WTC11 (cell line): Measurements from ENCODE around the gene CUL1. TPM values are rescaled to one million over a fixed set of nuclear protein-coding genes. Genes with fewer than 3 reads are reported as not detected.

ENCODE experiments used
- ATAC-seq: fragments of 200-7000 bp; cut with Tn5 transposase; 2 replicates; pipeline ENCODE4 v1.10.0; 2021; ENCODE audit warnings: mild to moderate bottlenecking, moderate library complexity
- CTCF ChIA-PET: fragments of 300-600 bp; sonication (Branson Sonifier 250); formaldehyde crosslinking; loops from one replicate; lab custom pipeline; 2021; ENCODE audit warnings: antibody characterized with exemption; lab: Charles Lee
- POLR2A ChIA-PET: fragments of 350-600 bp; sonication (Branson Sonifier 250); formaldehyde crosslinking; loops from one replicate; lab custom pipeline; 2021; ENCODE audit warnings: antibody characterized with exemption; lab: Charles Lee
- DNase-seq: peaks from one replicate; pipeline ENCODE4 v3.0.0; 2021; ENCODE audit warnings: low spot score
- H3K27ac Mint-ChIP-seq: 2 replicates; pipeline ENCODE4 v1.8.0; 2021; ENCODE audit warnings: mixed read lengths
- H3K27me3 Mint-ChIP-seq: 2 replicates; pipeline ENCODE4 v1.8.0; 2021; ENCODE audit warnings: low read depth, mild to moderate bottlenecking, moderate library complexity, mixed read lengths
- H3K36me3 Mint-ChIP-seq: 2 replicates; pipeline ENCODE4 v1.8.0; 2021; ENCODE audit warnings: mixed read lengths
- H3K4me1 Mint-ChIP-seq: 2 replicates; pipeline ENCODE4 v1.8.0; 2022; ENCODE audit warnings: mixed read lengths
- H3K4me3 Mint-ChIP-seq: 2 replicates; pipeline ENCODE4 v1.8.0; 2021; ENCODE audit warnings: mild to moderate bottlenecking, moderate library complexity, mixed read lengths
- H3K9me3 Mint-ChIP-seq: 2 replicates; pipeline ENCODE4 v1.8.0; 2021; ENCODE audit warnings: mixed read lengths
- ARID4B ChIP-seq: sonication (generic); formaldehyde crosslinking; IDR thresholded peaks from 2 replicates; pipeline ENCODE4 v1.8.0; 2023; ENCODE audit warnings: missing genetic modification reagents, mild to moderate bottlenecking, borderline replicate concordance
- ATF2 ChIP-seq: sonication (generic); formaldehyde crosslinking; IDR thresholded peaks from 2 replicates; pipeline ENCODE4 v1.8.1; 2022; ENCODE audit warnings: low read depth, missing genetic modification reagents, borderline replicate concordance
- CDX4 ChIP-seq: fragments of 250-450 bp; sonication (Bioruptor Pico); IDR thresholded peaks from 2 replicates; pipeline ENCODE4 v1.9.0; 2021; ENCODE audit warnings: moderate library complexity, mild to moderate bottlenecking, inconsistent platforms, borderline replicate concordance
- CREM ChIP-seq: sonication (generic); formaldehyde crosslinking; IDR thresholded peaks from 2 replicates; pipeline ENCODE4 v1.8.1; 2022; ENCODE audit warnings: mild to moderate bottlenecking, missing genetic modification reagents, moderate library complexity
- CTCF ChIP-seq: fragments of 200-600 bp; IDR thresholded peaks from 2 replicates; pipeline ENCODE4 v1.8.0; 2022; ENCODE audit warnings: antibody characterized with exemption
- EMX1 ChIP-seq: fragments of 250-450 bp; sonication (Bioruptor Pico); IDR thresholded peaks from 2 replicates; pipeline ENCODE4 v1.8.0; 2021; ENCODE audit warnings: mild to moderate bottlenecking
- JAZF1 ChIP-seq: fragments of 250-450 bp; sonication (Bioruptor Pico); IDR thresholded peaks from 2 replicates; pipeline ENCODE4 v1.9.0; 2021; ENCODE audit warnings: moderate library complexity, mild to moderate bottlenecking, inconsistent platforms
- NFATC4 ChIP-seq: fragments of 250-450 bp; sonication (Bioruptor Pico); IDR thresholded peaks from 2 replicates; pipeline ENCODE4 v1.9.0; 2021; ENCODE audit warnings: mild to moderate bottlenecking
- NR1H2 ChIP-seq: sonication (generic); formaldehyde crosslinking; IDR thresholded peaks from 2 replicates; pipeline ENCODE4 v1.9.0; 2021; ENCODE audit warnings: mild to moderate bottlenecking, moderate library complexity, missing genetic modification reagents
- RELA ChIP-seq: sonication (generic); formaldehyde crosslinking; IDR thresholded peaks from 2 replicates; pipeline ENCODE4 v1.8.1; 2022; ENCODE audit warnings: missing genetic modification reagents, mild to moderate bottlenecking, borderline replicate concordance
- SOX15 ChIP-seq: fragments of 250-450 bp; sonication (Bioruptor Pico); IDR thresholded peaks from 2 replicates; pipeline ENCODE4 v1.9.0; 2021; ENCODE audit warnings: mild to moderate bottlenecking
- ZBTB21 ChIP-seq: sonication (generic); formaldehyde crosslinking; IDR thresholded peaks from 2 replicates; pipeline ENCODE4 v1.8.1; 2023; ENCODE audit warnings: mild to moderate bottlenecking, missing genetic modification reagents, borderline replicate concordance
- ZNF425 ChIP-seq: fragments of 250-450 bp; sonication (Bioruptor Pico); conservative IDR thresholded peaks from 2 replicates; pipeline ENCODE4 v1.9.0; 2021; ENCODE audit warnings: mild to moderate bottlenecking
- total RNA-seq: library from RNA; stranded (reverse); gene quantifications from 3 replicates; pipeline ENCODE4 v1.2.3, GENCODE V29; 2021

The CUL1 gene
- total RNA-seq, 1 experiment from 2014 or later = 50.5 TPM

GRCh38 chr7:148661471-148661870 lies 37.2 kb upstream of the CUL1 start:
- CTCF ChIA-PET = no interaction called here
- no peaks in the 10 kb centered on the region for H3K27me3 Mint-ChIP-seq
- no peaks in the 10 kb centered on the region for H3K36me3 Mint-ChIP-seq

GRCh38 chr7:148662646-148663045 lies 36.1 kb upstream of the CUL1 start:
- DNase-seq = no peak
- no peaks in the 10 kb centered on the region for H3K27me3 Mint-ChIP-seq
- no peaks in the 10 kb centered on the region for H3K36me3 Mint-ChIP-seq
- no peak for ATAC-seq
- peaks cover 4% of the 10 kb centered on the region for H3K9me3 Mint-ChIP-seq
- H3K4me3 Mint-ChIP-seq = no peak overlapping the region
- CTCF ChIA-PET = no interaction called here
- TF ChIP-seq EMX1 = no peak
- no peak for TF ChIP-seq ZNF425 (CRISPR knock-in tag)
- TF ChIP-seq, all 79 proteins: peak for 0
- H3K4me1 Mint-ChIP-seq = no peaks in the 10 kb centered on the region
- H3K27ac Mint-ChIP-seq = no peak overlapping the region
- POLR2A ChIA-PET = no interaction called here

More at GRCh38 chr7:148661471-148661870, 37.2 kb upstream of the CUL1 start:
- no peak for DNase-seq
- POLR2A ChIA-PET = no interaction called here
- H3K4me1 Mint-ChIP-seq = no peaks in the 10 kb centered on the region
- no peak for ATAC-seq
- H3K9me3 Mint-ChIP-seq = peaks cover 4% of the 10 kb centered on the region
- TF ChIP-seq NFATC4 (no peak), CTCF (no peak)
- no peak overlapping the region for H3K4me3 Mint-ChIP-seq
- no peak overlapping the region for H3K27ac Mint-ChIP-seq

- ChIA-PET CTCF (no interaction called here), POLR2A (no interaction called here)
- no peak for DNase-seq
- Mint-ChIP-seq H3K27me3 (no peaks in the 10 kb centered on the region), H3K36me3 (no peaks in the 10 kb centered on the region), H3K9me3 (peaks cover 4% of the 10 kb centered on the region), H3K4me1 (no peaks in the 10 kb centered on the region), H3K27ac (no peak overlapping the region), H3K4me3 (no peak overlapping the region)
- ATAC-seq = no peak
- no peak for TF ChIP-seq ARID4B (CRISPR knock-in tag)
- TF ChIP-seq JAZF1 (CRISPR knock-in tag) = no peak
These were observed 34.4 kb upstream of the CUL1 start for GRCh38 chr7:148664324-148664723.

- DNase-seq (no peak), ATAC-seq (no peak)
- Mint-ChIP-seq H3K9me3 (peaks cover 4% of the 10 kb centered on the region), H3K4me3 (no peak overlapping the region), H3K27ac (no peak overlapping the region), H3K4me1 (no peaks in the 10 kb centered on the region), H3K36me3 (no peaks in the 10 kb centered on the region), H3K27me3 (no peaks in the 10 kb centered on the region)
- CTCF ChIA-PET = no interaction called here
- POLR2A ChIA-PET = no interaction called here
- TF ChIP-seq CDX4 (no peak), ZBTB21 (CRISPR knock-in tag) (no peak), RELA (no peak), NFATC4 (no peak), ARID4B (CRISPR knock-in tag) (no peak), NR1H2 (CRISPR knock-in tag) (no peak), ATF2 (CRISPR knock-in tag) (no peak), CREM (CRISPR knock-in tag) (no peak), SOX15 (CRISPR knock-in tag) (no peak)
These were observed 33.5 kb upstream of the CUL1 start for GRCh38 chr7:148665221-148665620.
